C4-2B (cell line): ENCODE results near the gene S1PR4.

Experiments
- CTCF ChIP-seq: fragments of 450-650 bp; conservative IDR thresholded peaks from 2 replicates; pipeline ENCODE4 v1.5.1; 2017; ENCODE audit warnings: mild to moderate bottlenecking
- ZFX ChIP-seq: fragments of 450-650 bp; IDR thresholded peaks from 2 replicates; pipeline ENCODE4 v1.6.1; 2017

GRCh38 chr19:3196064-3196932 lies 17.7 kb downstream of the S1PR4 start:
- TF ChIP-seq CTCF, result no peak
- no peak for TF ChIP-seq ZFX
